GM10248 (cell line): Measurements from ENCODE around the gene LRSAM1.

Experiments
- CTCF ChIA-PET: fragments of 300-600 bp; sonication (Branson Sonifier 250); formaldehyde crosslinking; extraction: SDS; loops from one replicate; lab custom pipeline; 2021; ENCODE audit warnings: antibody characterized with exemption; lab: Yijun Ruan, JAX
- POLR2A ChIA-PET: fragments of 350-650 bp; sonication (Branson Sonifier 250); formaldehyde crosslinking; extraction: SDS; loops from one replicate; lab custom pipeline; 2020; ENCODE audit warnings: antibody characterized with exemption; lab: Yijun Ruan, JAX
- DNase-seq: peaks from one replicate; pipeline ENCODE4 v3.0.0; 2012; ENCODE audit errors: extremely low spot score
- CTCF ChIP-seq: IDR thresholded peaks from 2 replicates; pipeline ENCODE4 v1.5.1; 2012; ENCODE audit warnings: mild to moderate bottlenecking, low read depth; ENCODE audit errors: extremely low read depth, missing control alignments, control extremely low read depth

Gene LRSAM1

GRCh38 chr9:127447416-127448111 lies 3.7 kb upstream of the LRSAM1 start:
- ChIA-PET CTCF (interaction anchor here (0.9 kb wide), 1 partner anchor 12 kb away, joined by 3 read pairs; no protein-coding TSS in a partner anchor), POLR2A (no interaction called here)
- no peak for DNase-seq
- TF ChIP-seq CTCF, result no peak

GRCh38 chr9:127448112-127448805 lies 3.1 kb upstream of the LRSAM1 start:
- no peak for TF ChIP-seq CTCF
- ChIA-PET CTCF (interaction anchor here (0.7 to 0.9 kb wide), 2 partner anchors 9 to 13 kb away, joined by 3 read pairs; no protein-coding TSS in a partner anchor), POLR2A (no interaction called here)
- DNase-seq, result no peak

DNA sequence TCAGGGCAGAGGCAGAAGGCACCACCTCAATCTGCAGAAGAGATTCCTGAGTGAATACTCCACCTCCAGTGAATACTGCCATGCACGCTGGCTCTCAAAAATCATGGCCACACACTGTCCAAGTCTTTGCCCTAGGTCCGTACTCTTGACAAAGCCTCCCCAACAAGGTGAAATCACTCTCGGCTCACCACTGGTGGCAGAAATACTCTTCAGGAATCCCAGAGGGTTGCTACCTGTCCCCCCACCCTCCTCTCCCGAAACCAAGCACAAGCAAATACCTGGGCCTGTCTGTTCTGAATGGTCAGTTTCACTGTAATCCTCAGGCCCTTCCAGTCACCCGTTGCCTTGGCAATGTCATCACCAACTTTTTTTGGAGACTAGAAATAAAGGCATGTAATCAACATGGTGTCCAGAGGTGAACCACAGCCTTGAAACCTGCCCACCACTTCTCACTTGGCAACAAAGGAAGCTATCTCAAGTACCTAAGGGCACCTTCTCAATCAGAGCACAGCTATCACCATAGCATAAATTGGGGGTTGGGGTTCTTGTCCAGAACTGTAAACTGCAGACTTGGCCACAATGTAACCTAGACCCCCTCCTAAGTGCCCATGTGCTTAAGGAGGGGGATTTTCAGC lies 1.9 kb upstream of the LRSAM1 start:
- TF ChIP-seq CTCF, result no peak
- DNase-seq, result no peak
- CTCF ChIA-PET, result interaction anchor here (0.7 to 1.3 kb wide), 3 partner anchors 20 to 420 kb away, joined by 3 read pairs; partner anchors contain the start of gene TOR2A
- POLR2A ChIA-PET, result interaction anchor here (0.8 to 2.8 kb wide), 4 partner anchors 9 to 535 kb away, joined by 3 to 22 read pairs (median 4); partner anchors contain the start of genes RALGPS1, SLC2A8 and ZNF79

- no peak for TF ChIP-seq CTCF
- CTCF ChIA-PET, result interaction anchor here (0.7 to 1.3 kb wide), 3 partner anchors 21 to 419 kb away, joined by 3 read pairs; partner anchors contain the start of gene TOR2A
- POLR2A ChIA-PET, result interaction anchor here (0.5 to 2.8 kb wide), 15 partner anchors 10 to 619 kb away, joined by 3 to 22 read pairs (median 5); partner anchors contain the start of genes RALGPS1, SLC2A8 and ZNF79
- DNase-seq, result no peak
Measured at GRCh38 chr9:127450243-127450760, 1.0 kb upstream of the LRSAM1 start.

DNA sequence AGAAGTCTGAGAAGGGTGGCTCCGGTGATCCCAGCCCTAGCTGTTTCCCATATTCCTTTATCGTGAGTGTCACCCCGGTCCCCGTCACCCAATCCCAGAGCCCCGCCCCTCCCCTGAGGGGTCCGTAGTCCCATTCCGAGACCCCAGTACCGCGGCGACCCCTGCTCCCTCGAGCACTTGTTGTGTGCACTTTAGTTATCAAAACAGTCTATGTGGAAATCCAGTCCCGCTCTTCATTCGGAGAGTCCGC lies 223 bp downstream of the LRSAM1 start:
- POLR2A ChIA-PET, result interaction anchor here (0.7 to 2.8 kb wide), 17 partner anchors 10 to 537 kb away, joined by 3 to 22 read pairs (median 4); partner anchors contain the start of genes RALGPS1, SLC2A8 and ZNF79
- no peak for TF ChIP-seq CTCF
- CTCF ChIA-PET, result interaction anchor here (2.8 kb wide), 1 partner anchor 10 kb away, joined by 7 read pairs; no protein-coding TSS in a partner anchor
- DNase-seq, result no peak
